Smooth muscle cell of trachea (primary cell): ENCODE measurements around the gene EFCAB7. TPM values are rescaled to one million over a fixed set of nuclear protein-coding genes. Genes with fewer than 3 reads are reported as not detected.

Experiments used
- total RNA-seq: library from RNA; depleted of rRNA; stranded (reverse); fragments of >200 nt; gene quantifications from 2 replicates; pipeline ENCODE4 v1.2.1, GENCODE V29; 2014

Gene EFCAB7
- total RNA-seq: 10.3 and 16.1 TPM in 2 replicates

GRCh38 chr1:63522891-63523728 is at the start of gene EFCAB7, which contains the start of gene ITGB3BP:
Gene EFCAB7, plus strand, starts transcription at chr1:63523525. Its CDS starts 2,048 bp downstream, at chr1:63525573.
Gene ITGB3BP, minus strand, starts transcription at chr1:63523225. Its CDS starts 92 bp downstream, at chr1:63523133.

DNA sequence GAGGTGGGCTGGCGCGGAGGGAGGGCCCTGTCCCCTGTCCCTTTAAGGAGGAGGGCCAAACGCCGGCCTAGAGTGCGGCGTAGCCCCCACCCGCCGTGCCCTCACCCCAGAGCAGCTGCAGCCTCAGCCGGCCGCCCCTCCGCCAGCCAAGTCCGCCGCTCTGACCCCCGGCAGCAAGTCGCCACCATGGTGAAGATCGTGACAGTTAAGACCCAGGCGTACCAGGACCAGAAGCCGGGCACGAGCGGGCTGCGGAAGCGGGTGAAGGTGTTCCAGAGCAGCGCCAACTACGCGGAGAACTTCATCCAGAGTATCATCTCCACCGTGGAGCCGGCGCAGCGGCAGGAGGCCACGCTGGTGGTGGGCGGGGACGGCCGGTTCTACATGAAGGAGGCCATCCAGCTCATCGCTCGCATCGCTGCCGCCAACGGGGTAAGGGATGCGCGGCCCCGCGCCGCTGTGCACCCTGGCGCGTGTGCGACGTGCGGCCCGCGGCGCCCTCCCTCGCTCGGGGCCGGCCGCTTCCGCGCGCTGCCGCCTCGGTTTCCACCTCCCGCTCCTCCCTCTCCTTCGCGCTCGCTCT is 70.1 kb downstream of the EFCAB7 start, which contains the start of gene PGM1:
TSS of gene PGM1 (plus strand) at position 109 of the 583 bp plus-strand sequence. CDS start at position 187, 78 bp downstream.

Other genes starting within 250 kb of the EFCAB7 start
- not detected in 2 replicates for gene FOXD3, start 201.0 kb upstream of the EFCAB7 start, total RNA-seq
- 14.6 and 24.1 TPM in 2 replicates for gene ALG6, start 155.9 kb upstream of the EFCAB7 start, total RNA-seq
- 9.3 and 44.1 TPM in 2 replicates for gene ITGB3BP, start 300 bp upstream of the EFCAB7 start, total RNA-seq
- gene PGM1, start 69.9 kb downstream of the EFCAB7 start, total RNA-seq: 73.7 and 83.0 TPM in 2 replicates